ENCODE results near the gene STK25.

DNA sequence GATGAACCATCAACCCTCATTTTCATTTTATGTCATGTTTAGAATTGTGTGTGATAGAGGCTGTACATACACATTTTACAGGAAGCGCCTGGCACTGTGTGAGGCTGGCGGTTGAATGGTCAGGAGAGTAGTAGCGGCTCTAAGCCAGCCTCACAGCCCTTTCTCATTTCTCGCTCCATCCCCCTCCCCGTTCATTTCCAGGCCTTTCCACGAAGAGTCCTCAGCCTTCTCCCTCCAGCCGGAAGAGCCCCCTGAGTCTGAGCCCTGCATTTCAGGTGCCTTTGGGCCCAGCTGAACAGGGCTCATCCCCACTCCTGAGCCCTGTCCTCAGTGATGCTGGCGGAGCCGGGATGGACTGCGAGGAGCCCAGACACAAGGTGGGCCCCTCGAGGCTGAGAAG lies 51.8 kb downstream of the STK25 start:
- TF ChIP-seq, protein P1, sequence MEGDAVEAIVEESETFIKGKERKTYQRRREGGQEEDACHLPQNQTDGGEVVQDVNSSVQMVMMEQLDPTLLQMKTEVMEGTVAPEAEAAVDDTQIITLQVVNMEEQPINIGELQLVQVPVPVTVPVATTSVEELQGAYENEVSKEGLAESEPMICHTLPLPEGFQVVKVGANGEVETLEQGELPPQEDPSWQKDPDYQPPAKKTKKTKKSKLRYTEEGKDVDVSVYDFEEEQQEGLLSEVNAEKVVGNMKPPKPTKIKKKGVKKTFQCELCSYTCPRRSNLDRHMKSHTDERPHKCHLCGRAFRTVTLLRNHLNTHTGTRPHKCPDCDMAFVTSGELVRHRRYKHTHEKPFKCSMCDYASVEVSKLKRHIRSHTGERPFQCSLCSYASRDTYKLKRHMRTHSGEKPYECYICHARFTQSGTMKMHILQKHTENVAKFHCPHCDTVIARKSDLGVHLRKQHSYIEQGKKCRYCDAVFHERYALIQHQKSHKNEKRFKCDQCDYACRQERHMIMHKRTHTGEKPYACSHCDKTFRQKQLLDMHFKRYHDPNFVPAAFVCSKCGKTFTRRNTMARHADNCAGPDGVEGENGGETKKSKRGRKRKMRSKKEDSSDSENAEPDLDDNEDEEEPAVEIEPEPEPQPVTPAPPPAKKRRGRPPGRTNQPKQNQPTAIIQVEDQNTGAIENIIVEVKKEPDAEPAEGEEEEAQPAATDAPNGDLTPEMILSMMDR (IDR thresholded peaks at IDR 0.05; ENCODE audit: insufficient read depth, low read length, poor library complexity, severe bottlenecking) = no peak
- no peak for TF ChIP-seq EZH2phosphoT487 (conservative IDR thresholded peaks at IDR 0.05; ENCODE audit: low read length)
